ENCODE measurements around the gene NTM.
"Not testable (repeated sequence)": the region's sequence is repeated elsewhere in the genome, so short reads cannot be mapped to it uniquely, and the experiment has no call there.

Gene NTM

DNA sequence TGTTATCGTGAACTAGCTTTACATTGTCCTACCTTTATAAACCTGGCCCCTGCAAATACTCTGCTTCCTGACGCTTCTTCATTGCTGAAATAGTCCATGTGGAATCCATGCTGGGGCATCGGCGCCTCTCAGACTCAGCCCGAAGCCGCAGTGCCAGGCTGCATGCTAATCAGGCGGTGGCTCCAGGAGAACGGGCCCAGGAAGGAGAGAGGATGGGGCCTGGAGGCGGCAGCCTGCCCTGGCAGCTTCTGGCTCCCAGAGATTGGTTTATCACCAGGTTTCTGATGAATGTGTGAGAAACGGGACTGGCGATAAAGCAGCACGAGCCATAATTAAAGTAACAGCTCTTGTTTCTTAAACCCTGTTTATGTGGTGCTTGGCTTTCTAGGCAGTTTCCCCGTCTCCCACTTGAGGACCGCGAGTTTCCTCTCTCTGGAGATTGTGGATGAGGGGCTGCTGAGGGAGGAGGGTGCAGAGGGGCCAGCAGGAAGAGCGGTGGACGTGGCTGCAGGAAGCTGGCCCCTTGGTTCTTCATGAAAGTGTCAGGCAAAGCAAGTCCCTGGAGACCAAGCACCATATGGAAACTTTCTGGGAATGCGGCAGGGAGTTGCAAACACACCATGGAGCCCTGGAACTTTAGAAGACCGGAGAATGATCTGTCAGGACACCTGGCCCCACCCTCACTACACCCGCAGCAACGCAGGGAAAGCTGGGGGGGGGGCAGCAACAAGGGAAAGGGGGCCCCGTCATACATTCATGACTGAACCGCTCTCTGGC, 93.4 kb downstream of the NTM start:
- no peak for DNase-seq (ENCODE audit: low read depth in 2 of 2)

GRCh38 chr11:131464461-131464860, 94.0 kb downstream of the NTM start:
- no peak for DNase-seq (ENCODE audit: low read depth in 2 of 2)

GRCh38 chr11:131465039-131465438, 94.6 kb downstream of the NTM start:
- DNase-seq (ENCODE audit: low read depth in 2 of 2): no peak

- DNase-seq (ENCODE audit: low read depth in 2 of 2): no peak
Measured at GRCh38 chr11:131465746-131466145, 95.3 kb downstream of the NTM start.

- DNase-seq (ENCODE audit: low read depth in 2 of 2): no peak
Measured at GRCh38 chr11:131467645-131468394, 97.4 kb downstream of the NTM start.

DNA sequence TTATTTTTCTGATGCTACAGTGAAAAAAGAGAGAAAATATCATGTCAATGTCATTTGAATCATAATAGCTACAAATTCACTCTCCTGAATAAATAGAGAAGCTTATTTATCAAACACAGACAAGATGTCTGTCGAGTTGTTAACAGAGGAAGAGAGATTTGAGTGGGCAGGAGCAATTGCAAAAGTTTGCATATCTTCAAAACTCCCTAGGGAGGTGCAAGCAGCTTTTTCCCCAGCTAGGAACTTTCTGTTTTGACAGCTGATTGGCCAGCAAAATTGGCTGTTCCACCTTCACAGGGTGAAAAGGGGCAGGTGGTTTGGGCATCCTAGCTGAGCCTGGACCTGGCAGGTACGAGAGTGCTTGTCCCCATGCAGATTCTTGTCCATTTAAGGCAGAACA, 98.2 kb downstream of the NTM start:
- no peak for DNase-seq (ENCODE audit: low read depth in 2 of 2)

- DNase-seq (ENCODE audit: low read depth in 2 of 2): no peak
Measured at GRCh38 chr11:131470216-131470925, 100.0 kb downstream of the NTM start.

DNA sequence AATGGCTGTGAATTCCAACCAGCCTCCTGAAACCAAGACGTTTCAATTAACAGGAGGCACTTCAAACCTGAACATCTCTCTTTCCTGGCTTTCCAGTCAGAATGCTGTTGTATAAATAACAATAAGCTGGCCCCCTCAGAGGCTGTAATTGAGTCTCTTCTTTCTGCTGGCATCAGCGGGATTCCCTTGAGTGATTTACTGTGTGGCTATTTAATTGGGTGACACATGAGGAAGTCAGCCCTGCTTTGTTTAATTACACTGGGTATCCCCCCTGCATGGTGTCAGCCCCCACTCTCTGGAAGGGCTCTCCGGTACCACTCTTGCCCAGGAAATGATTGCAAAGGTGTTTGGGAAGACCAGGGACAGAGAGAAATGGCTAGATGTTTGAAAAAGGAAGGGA, 101.6 kb downstream of the NTM start:
- no peak for DNase-seq (ENCODE audit: low read depth in 2 of 2)

- DNase-seq (ENCODE audit: low read depth in 2 of 2): no peak
Measured at GRCh38 chr11:131474947-131475346, 104.5 kb downstream of the NTM start.

DNA sequence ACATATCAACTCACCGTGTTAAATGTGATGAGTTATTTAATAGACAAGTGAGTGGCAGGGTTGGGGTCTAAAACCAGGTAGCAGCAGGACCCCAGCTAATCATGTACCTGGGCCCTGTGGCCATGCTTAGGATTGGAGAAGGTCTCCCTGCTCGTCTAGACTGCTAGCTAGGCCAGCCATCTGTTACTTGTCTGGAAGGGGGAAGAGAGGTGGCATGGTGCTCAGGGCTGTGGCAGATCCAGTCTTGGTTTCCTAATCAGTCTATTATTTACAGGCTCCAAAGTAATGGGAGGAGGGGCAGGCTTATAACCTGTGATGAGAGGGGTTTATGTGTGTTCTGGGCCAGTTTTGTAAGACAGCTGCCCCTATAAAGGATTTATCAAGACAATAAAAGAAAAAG, 105.9 kb downstream of the NTM start:
- DNase-seq (ENCODE audit: low read depth in 2 of 2): no peak

DNA sequence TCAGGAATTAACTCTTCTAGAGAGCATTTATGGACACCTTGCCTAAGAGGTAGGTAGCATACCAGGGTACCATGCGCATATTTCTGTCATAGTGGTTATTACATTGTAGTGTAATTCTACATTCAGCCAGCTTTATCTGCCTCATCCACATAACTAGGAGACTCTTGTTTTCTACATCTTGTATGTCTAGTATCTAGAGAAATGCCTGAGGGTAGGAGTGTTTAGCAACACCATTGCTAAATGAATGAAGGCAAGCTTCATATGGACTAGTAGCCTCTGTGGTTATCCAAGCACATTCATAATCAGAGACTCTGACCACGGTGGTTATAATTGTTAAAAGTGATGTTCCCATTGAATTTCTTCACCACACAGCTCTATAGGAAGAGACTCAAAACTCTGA, 107.9 kb downstream of the NTM start:
- DNase-seq (ENCODE audit: low read depth in 2 of 2): no peak

GRCh38 chr11:131481303-131481702, 110.9 kb downstream of the NTM start:
- DNase-seq (ENCODE audit: low read depth in 2 of 2): no peak

GRCh38 chr11:131481971-131482370, 111.6 kb downstream of the NTM start:
- no peak for DNase-seq (ENCODE audit: low read depth in 2 of 2)

DNA sequence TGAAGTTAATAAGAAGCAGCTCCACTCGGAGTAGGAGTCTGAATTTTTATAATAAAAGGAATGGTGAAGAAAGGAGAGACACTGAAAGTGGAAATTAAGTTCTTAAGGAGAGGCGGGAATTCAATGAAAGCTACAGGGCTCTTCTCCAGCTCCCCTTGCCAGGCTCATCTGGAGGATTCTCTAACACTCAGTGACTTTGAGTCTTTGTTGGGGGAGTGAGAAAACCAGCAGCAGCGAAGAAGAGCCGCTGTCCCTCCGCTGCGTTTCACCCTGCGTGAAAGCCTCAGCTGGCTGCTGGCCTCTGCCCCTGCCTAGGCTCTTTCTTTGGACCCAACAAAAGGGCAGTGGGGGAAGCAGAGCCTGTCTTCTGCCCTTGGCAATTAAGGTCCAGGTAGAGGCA, 113.0 kb downstream of the NTM start:
- DNase-seq (ENCODE audit: low read depth in 2 of 2): no peak

DNA sequence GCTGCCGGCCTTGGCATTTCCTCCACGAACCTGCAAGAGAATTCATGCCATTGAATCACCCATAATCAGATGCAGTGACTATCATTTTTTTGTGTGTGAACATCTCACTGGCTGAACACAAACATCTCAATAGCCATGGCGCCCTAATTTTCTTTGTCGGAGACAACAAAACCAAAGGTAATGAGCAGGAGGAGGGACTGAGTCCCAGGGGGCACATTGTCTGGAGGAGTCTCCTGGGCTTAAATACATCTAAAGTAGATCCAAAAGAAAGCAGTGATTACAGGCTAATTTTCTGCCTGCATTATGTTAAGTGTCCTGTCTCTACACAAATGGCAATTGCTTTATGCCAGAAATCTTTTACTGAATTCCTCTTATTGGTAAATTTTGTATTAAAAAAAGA, 113.5 kb downstream of the NTM start:
- DNase-seq (ENCODE audit: low read depth in 2 of 2): no peak

- no peak for DNase-seq (ENCODE audit: low read depth in 2 of 2)
Measured at GRCh38 chr11:131486100-131486499, 115.7 kb downstream of the NTM start.

GRCh38 chr11:131486937-131487635, 116.7 kb downstream of the NTM start:
- no peak for DNase-seq (ENCODE audit: low read depth in 2 of 2)

DNA sequence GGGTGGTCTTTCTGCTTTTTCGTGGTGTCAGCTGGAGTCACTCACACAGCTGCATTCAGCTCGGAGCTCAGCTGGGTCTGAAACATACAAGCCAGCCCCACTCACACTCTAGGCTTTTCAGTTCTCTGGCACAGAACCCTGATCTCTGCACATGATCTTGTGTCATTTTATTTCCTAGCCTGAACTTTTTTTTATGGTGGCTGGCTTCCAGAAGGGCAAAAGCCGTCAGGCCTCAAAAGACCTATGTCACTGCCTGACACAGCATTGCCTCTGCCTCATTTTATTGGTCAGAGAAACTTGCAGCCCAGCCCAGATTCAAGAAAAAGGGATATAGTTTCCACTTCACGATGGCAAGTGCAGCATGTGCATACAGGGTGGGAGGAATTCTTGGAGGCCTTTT, 117.8 kb downstream of the NTM start:
- no peak for DNase-seq (ENCODE audit: low read depth in 2 of 2)

DNA sequence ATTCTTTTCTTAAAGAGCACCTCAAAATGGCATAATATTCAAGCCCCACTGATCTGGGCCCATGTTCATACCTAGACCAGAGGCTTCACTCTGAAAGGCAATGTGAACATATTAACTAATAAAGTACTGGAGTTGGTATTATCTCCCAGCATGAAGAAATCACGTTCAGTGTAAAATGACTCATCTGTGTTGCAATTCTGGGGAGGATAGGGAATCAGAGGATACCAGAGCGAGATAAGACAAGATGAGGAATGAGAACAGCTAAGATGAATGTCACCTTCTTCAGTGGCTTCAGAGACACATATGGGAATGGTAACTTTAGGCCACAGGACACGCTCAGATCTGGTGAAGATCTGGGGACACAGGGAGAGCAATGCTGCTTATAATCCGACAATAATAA, 121.1 kb downstream of the NTM start:
- DNase-seq (ENCODE audit: low read depth in 2 of 2): no peak

GRCh38 chr11:131495423-131495822, 125.0 kb downstream of the NTM start:
- DNase-seq (ENCODE audit: low read depth in 2 of 2): no peak

- not testable (repeated sequence) for DNase-seq (ENCODE audit: low read depth in 2 of 2)
Measured at GRCh38 chr11:131497686-131498085, 127.3 kb downstream of the NTM start.

- no peak for DNase-seq (ENCODE audit: low read depth in 2 of 2)
Measured at GRCh38 chr11:131498631-131499160, 128.3 kb downstream of the NTM start.

Data from stimulated activated CD8-positive, alpha-beta memory T cell treated with anti-CD3 and anti-CD28 coated beads, Interleukin-2, amount 100 ng/mL, for 1 hour (primary cell).